Heart right ventricle (tissue), 16 donors: Measurements from ENCODE around the gene RIMKLA. TPM values are rescaled to one million over a fixed set of nuclear protein-coding genes. Genes with fewer than 3 reads are reported as not detected.

Experiments used
- ATAC-seq, 8 donors: fragments of 200-7000 bp; cut with Tn5 transposase; one replicate each; pipeline ENCODE4 v1.9.1; 2020; ENCODE audit warnings: mild to moderate bottlenecking in 8 of 8, moderate library complexity in 8 of 8, moderate number of reproducible peaks in 1 of 8
- DNase-seq, 2 donors: peaks; one replicate each; pipeline ENCODE4 v3.0.0-alpha.2; 2020
- H3K27ac ChIP-seq, 10 donors: fragments of 200-600 bp; sonication (generic) in 2 of 10; one replicate each; pipeline versions ENCODE4 v1.5.0 to v1.8.0; 2020 to 2022; ENCODE audit warnings: mild to moderate bottlenecking in 3 of 10
- H3K27me3 ChIP-seq, 7 donors: fragments of 200-600 bp; one replicate each; pipeline ENCODE4 v1.8.0; 2021 to 2022; ENCODE audit warnings: mild to moderate bottlenecking in 2 of 7
- H3K36me3 ChIP-seq, 9 donors: fragments of 200-600 bp; sonication (generic) in 1 of 9; one replicate each; pipeline versions ENCODE4 v1.5.0 to v1.8.0; 2020 to 2022; ENCODE audit warnings: mild to moderate bottlenecking in 2 of 9
- H3K4me1 ChIP-seq, 9 donors: fragments of 200-600 bp; sonication (generic) in 1 of 9; one replicate each; pipeline versions ENCODE4 v1.5.0 to v1.8.0; 2020 to 2022; ENCODE audit warnings: mild to moderate bottlenecking in 4 of 9
- H3K4me3 ChIP-seq, 10 donors: fragments of 200-600 bp; sonication (generic) in 2 of 10; one replicate each; pipeline versions ENCODE4 v1.5.0 to v1.8.0; 2020 to 2022; ENCODE audit warnings: mild to moderate bottlenecking in 7 of 10, moderate library complexity in 2 of 10
- H3K9me3 ChIP-seq, 11 donors: fragments of 200-600 bp in 10 of 11; sonication (generic) in 2 of 11; one replicate each; pipeline versions ENCODE4 v1.5.0 to v1.8.0; 2013 to 2022; ENCODE audit warnings: mild to moderate bottlenecking in 2 of 11, control low read depth in 1 of 11, moderate library complexity in 1 of 11
- CTCF ChIP-seq, 9 donors: fragments of 200-600 bp; sonication (generic) in 2 of 9; IDR thresholded peaks; one replicate each; pipeline versions ENCODE4 v1.5.0 to v1.8.0; 2021 to 2022; ENCODE audit warnings: antibody characterized with exemption in 9 of 9, mild to moderate bottlenecking in 5 of 9, moderate library complexity in 1 of 9
- whole genome bisulfite sequencing, 2 donors: extraction: QIAGEN DNeasy Blood & Tissue Kit; methylation state at CpG; one replicate each; pipeline ENCODE4 v1.1.7; 2013; ENCODE audit warnings: inconsistent platforms in 1 of 2; 5-methylcytosine and 5-hydroxymethylcytosine counted together
- intact Hi-C, 10 donors: fragments of 100-400 bp; cut with DNase I; formaldehyde crosslinking; loops; one replicate each; pipeline versions ENCODE4 v1.11.1 to v1.14.2; 2022
- long read RNA-seq, 3 donors: library from polyadenylated mRNA; unstranded; transcript quantifications; one replicate each; pipeline ENCODE4 v2.0.0, GENCODE V29; 2020 to 2021
- polyA plus RNA-seq, 2 donors: library from polyadenylated mRNA; stranded (reverse); fragments of 200-250 nt; gene quantifications; one replicate each; pipeline ENCODE4 v1.2.3, GENCODE V29; 2013
- total RNA-seq, 10 donors: library from RNA; stranded (reverse); fragmentation: NEBNext Ultra II Directional in 3 of 10; extraction: Animal tissue kit (Norgen Biotek cat#: 25700) in 3 of 10; gene quantifications; one replicate each; pipeline versions ENCODE4 v1.2.1 to v1.2.4, GENCODE V29; 2021 to 2023
- donor health status: Arrhythmogenic right ventricular cardiomyopathy.
- donor health status: ischemic (EF 13 %, LVEDD 7.1; RV severe dilation, severe dysfunction).
- donor health status: healthy with polysubstance abuse.
- donor health status: DM: no; HTN: yes; CAD: no.
- donor health status: DM: no; HTN: no; CAD: no.
- donor health status: ischemic (EF 25% LVEDD 6.9; RV normal size, moderate dysfunction).
- donor health status: ischemic (EF 25% LVEDD 5.7; RV mildly dilated, moderate dysfunction).
- donor health status: healthy.
- donor health status: DM: yes; HTN: yes; CAD: no.
- donor health status: Ischemic cardiomyopathy.
- donor health status: ischemic (EF 35%, LVEDD 5.7; RV mildly dilated, moderate dysfunction).
- donor health status: nonischemic (EF 11% LVEDD 7.7; RV severe dilation, severe dysfunction).
- donor health status: DM: yes; HTN: yes; CAD: no.
- donor health status: PGD.
- donor health status: ischemic (EF 29% LVEDD 5.4; RV normal size, mild dysfunction).
- donor health status: nonischemic (EF 23%, LVEDD 6.1; RV moderate dilation, normal function).

RIMKLA gene
- total RNA-seq: 10 to 100 TPM in 4 of 10 donors, 1 to 10 TPM in 6; 5.3 to 16.7 (median 8.6) TPM
- 1 to 10 TPM in 1 of 2 donors, under 1 TPM in 1; 0.80 to 1.0 TPM for polyA plus RNA-seq
- long read RNA-seq, donor 1, full-length matches to known transcripts: 19 of 32 reads
- long read RNA-seq, donor 1, partial matches to known transcripts: 2 of 32 reads
- long read RNA-seq, donor 1, other reads (novel, unspliced or antisense): 11 of 32 reads
- long read RNA-seq, donor 2, full-length matches to known transcripts: 24 of 31 reads
- long read RNA-seq, donor 2, partial matches to known transcripts: 2 of 31 reads
- long read RNA-seq, donor 2, other reads (novel, unspliced or antisense): 5 of 31 reads
- long read RNA-seq, donor 3, full-length matches to known transcripts: 3 of 7 reads
- long read RNA-seq, donor 3, partial matches to known transcripts: 0 of 7 reads
- long read RNA-seq, donor 3, other reads (novel, unspliced or antisense): 4 of 7 reads

- ATAC-seq (peak; percentile 86 to 97 (median 94)), DNase-seq (peak; percentile 41 to 61)
- Histone ChIP-seq H3K4me1 (peaks cover 0 to 12% (median 8%) of the 10 kb centered on the region in 9 donors), H3K4me3 (peak within 1 kb of the TSS; percentile 63 to 88 (median 66)), H3K36me3 (no peaks in the 10 kb centered on the region), H3K9me3 (no peaks in the 10 kb centered on the region), H3K27ac (peak within 1 kb of the TSS in 5 of 10 donors; percentile 23 to 61 (median 31)), H3K27me3 (peaks cover 0 to 58% (median 18%) of the 10 kb centered on the region in 7 donors)
- intact Hi-C loops: no loop called here
- 1% methylated on average over 65 to 101 of the region's 101 CpGs for WGBS, 2 donors
- no peak for TF ChIP-seq CTCF (IDR thresholded peaks at IDR 0.05)
Observed at GRCh38 chr1:42380586-42381279, at the start of gene RIMKLA. TSS of gene RIMKLA (plus strand) at chr1:42380792. CDS start at chr1:42380935, 143 bp downstream.

- Histone ChIP-seq H3K36me3 (no peaks in the 10 kb centered on the region), H3K4me1 (peaks cover 4 to 70% (median 47%) of the 10 kb centered on the region in 9 donors), H3K27ac (peak overlapping the region in 3 of 10 donors; percentile 0 to 97 (median 96)), H3K4me3 (no peak overlapping the region), H3K27me3 (no peaks in the 10 kb centered on the region), H3K9me3 (no peaks in the 10 kb centered on the region)
- intact Hi-C loops: loop anchor here in 7 of 10 donors (5.0 to 10.0 kb wide), 6 partner anchors 122 to 422 kb away; partner anchors contain the start of genes PPCS (in 4 of the 7), ZMYND12 (in 4 of the 7), PPIH (in 1 of the 7) and YBX1 (in 1 of the 7)
- ATAC-seq: no peak
- 50 to 52% methylated on average over 6 of the region's 6 CpGs for WGBS, 2 donors
- no peak for DNase-seq
- no peak for TF ChIP-seq CTCF (IDR thresholded peaks at IDR 0.05)
Observed at GRCh38 chr1:42332877-42333276, 47.7 kb upstream of the RIMKLA start.

GRCh38 chr1:42333662-42334239 is 46.8 kb upstream of the RIMKLA start:
- H3K27ac ChIP-seq: peak overlapping the region in 8 of 10 donors; percentile 92 to 97 (median 94)

More at GRCh38 chr1:42333662-42334239, 46.8 kb upstream of the RIMKLA start:
- Histone ChIP-seq H3K4me1 (peaks cover 4 to 65% (median 43%) of the 10 kb centered on the region in 9 donors), H3K9me3 (no peaks in the 10 kb centered on the region), H3K27me3 (no peaks in the 10 kb centered on the region), H3K36me3 (no peaks in the 10 kb centered on the region), H3K4me3 (peak overlapping the region; percentile 68 to 98 (median 92))
- no peak for ATAC-seq
- no peak for DNase-seq
- WGBS, 2 donors: 1 to 4% methylated on average over 6 of the region's 6 CpGs
- no peak for TF ChIP-seq CTCF (IDR thresholded peaks at IDR 0.05)
- intact Hi-C loops: loop anchor here in 8 of 10 donors (2.0 to 10.0 kb wide), 7 partner anchors 121 to 421 kb away; partner anchors contain the start of genes PPCS (in 5 of the 8), ZMYND12 (in 5 of the 8), PPIH (in 1 of the 8) and YBX1 (in 1 of the 8)
